ENCODE measurements around the gene ARHGEF28.

- TF ChIP-seq POLR2A (IDR thresholded peaks at IDR 0.05) (no peak), CTCF (IDR thresholded peaks at IDR 0.05) (no peak)
Observed at GRCh38 chr5:73716284-73716808, 90.3 kb downstream of the ARHGEF28 start.

Data from right lobe of liver (tissue), 4 donors.